GM12873 (cell line): ENCODE results near the gene BMP6.

Source experiments
- TF ChIP-seq, protein P1 (sequence below): IDR thresholded peaks from 2 replicates; pipeline ENCODE4 v1.5.1; 2012; ENCODE audit warnings: low read depth, mild to moderate bottlenecking, moderate library complexity, low read length, control low read depth; ENCODE audit not compliant: insufficient read depth; ENCODE audit errors: missing control alignments

Gene BMP6

DNA sequence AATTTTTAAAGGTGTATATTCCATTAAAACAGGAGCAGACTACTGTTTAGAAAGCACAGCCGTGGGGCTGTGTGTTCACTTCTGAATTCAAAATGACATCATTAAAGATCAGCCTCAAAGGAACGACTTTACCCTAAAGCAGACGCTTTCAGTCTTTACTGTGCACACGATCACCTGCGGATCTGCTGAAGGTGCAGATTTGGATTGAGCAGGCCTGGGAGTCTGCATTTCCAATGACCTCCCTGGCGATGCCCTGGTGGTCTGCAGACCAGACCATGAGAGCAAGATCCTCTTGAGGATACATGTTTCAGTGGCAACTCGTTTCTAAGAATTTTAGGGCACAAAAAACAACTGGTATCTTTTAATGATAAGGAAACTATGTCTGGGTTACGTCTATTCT lies 157.5 kb downstream of the BMP6 start:
- TF ChIP-seq, protein P1, sequence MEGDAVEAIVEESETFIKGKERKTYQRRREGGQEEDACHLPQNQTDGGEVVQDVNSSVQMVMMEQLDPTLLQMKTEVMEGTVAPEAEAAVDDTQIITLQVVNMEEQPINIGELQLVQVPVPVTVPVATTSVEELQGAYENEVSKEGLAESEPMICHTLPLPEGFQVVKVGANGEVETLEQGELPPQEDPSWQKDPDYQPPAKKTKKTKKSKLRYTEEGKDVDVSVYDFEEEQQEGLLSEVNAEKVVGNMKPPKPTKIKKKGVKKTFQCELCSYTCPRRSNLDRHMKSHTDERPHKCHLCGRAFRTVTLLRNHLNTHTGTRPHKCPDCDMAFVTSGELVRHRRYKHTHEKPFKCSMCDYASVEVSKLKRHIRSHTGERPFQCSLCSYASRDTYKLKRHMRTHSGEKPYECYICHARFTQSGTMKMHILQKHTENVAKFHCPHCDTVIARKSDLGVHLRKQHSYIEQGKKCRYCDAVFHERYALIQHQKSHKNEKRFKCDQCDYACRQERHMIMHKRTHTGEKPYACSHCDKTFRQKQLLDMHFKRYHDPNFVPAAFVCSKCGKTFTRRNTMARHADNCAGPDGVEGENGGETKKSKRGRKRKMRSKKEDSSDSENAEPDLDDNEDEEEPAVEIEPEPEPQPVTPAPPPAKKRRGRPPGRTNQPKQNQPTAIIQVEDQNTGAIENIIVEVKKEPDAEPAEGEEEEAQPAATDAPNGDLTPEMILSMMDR: no peak

DNA sequence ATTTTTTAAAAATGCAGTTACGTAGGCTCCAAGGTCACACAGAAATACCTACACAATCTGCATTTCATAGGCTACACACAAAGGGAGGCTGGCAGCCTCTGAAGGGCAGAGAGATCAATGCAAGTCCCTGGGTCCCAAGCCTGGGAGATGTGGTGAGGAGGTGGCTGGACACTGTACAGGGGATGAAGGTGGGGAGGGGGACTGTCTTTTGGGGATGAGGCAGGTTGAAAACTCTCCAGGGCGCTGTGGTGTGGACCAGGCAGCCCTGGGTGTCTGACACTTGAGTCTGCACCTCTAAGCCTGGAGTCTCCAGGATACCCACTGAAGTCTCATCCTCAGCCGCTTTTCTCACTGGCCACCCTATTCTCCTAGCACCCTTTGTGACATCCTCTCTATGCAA lies 160.2 kb downstream of the BMP6 start:
- TF ChIP-seq, protein P1: no peak

DNA sequence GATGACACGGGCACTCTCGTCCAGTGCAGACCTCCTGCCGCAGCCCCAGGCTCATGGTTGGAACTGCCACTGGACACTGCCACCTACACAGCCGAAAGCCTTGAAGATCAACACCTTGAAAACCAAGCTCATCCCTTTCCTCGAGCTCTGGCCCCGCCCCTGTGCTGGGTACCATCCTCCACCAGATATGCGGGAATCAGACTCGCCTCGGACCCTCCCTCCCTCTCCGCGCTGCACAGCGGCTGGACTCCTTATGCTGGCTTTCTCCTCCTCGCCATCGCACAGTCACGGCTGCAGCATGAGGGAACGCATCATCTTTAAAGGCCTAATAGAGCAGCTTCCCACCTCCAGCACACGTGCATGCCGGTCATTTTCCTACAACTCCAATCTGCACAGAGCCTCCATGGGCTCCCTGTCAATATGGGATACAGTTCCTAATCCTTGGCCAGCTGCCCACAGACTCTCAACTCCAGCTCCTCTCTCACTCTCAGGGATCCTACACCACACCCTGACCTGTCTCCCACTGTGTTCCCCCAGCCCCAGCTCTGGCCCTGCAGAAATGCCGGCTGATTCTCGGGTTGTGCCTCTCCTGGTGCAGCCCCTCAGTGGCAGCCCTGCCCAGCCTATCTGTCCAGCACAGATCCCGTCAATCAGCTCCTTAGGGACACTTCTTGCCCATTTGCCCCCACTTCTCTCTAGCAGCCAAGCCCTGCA lies 161.5 kb downstream of the BMP6 start:
- TF ChIP-seq, protein P1: no peak

DNA sequence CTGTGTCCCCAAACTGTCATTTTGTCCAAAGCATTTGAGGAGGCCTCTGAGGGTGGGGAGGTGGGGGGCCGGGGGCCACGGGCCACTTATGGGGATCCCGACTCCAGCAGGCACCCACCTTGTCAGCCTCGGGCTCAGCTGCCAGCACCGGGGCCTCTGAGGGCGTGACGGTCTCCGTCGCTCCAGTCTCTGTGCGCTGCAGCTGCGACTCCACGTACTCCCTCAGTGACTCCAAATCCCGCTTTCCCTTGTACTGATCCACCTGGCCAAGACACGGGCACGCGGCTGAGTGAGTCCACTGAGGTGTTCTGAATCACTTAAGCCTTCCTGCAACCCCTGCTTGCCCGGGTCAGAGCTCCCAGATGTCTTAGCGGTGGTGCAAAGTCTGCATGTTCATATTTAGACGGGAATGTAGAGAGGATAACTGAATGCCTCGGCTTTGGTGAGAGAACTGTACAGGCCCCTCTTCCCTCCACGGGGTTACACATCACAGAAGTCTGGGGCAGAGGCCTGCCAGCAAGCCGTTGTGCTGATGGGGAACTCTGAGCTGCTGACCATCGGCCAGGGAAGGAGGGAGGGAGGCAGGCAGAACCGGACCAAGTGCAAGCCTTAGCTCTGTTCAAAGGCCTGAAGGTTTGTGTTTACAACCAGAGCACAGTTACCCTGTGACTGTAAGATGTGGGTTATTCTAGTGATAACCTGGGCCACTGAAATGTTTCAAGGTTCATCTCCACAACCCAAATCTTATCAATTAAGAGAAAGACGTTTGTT lies 162.9 kb downstream of the BMP6 start:
- TF ChIP-seq, protein P1: no peak

DNA sequence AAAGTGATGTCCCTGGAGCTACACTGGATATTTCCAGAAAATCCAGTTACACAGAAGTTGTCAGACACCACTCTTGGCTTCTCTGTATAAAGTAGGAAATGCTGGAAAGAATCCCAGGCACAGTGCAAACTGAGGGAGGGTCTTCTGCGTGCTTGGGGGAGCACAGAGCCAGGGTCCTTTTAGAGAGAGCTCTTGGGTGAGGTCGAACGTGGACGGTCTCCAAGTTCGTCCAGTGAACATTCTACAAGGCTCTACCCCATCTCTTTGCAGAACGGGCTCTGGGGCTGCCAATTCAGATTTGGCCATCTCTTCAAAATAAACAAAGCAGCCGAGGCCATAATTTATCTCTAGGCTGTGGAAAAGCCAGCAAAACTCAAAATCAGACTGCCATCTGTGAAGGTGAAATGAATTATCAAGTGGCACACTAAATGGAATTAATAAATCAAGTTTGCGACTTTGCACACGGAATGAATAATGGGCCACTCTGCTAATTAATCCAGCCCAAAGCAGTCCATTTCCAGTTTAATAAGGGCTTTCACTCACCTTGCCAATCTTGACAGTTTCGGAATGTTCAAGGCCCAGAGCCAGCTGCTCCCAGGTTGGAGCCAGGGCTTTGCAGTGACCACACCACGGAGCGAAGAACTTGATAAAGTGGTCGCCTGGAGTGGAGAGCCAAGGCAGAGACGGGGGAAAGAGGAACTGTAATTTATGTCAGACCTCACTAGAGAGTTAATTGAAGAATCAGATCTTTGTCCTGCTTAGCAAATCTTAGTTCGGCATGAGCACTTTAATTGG lies 165.4 kb downstream of the BMP6 start:
- TF ChIP-seq, protein P1: no peak

DNA sequence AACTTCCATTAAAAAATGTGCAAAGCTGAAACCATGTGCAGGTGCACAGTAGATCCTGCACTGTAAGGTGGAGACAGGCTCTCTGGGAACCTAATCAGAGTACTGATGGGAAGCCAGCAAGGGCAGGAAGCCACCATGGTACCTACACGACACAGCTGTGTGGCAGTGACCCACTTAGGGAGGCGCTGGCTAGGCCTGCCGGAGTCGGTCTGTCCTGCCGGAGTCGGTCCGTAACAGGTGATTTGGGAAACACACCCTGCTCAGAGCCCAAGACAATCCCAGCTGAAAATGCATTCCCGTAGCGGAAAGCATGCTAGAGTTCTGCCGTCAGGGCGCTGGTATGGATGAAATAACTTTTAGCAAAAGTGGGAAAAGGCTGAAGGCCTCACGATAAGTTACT lies 167.4 kb downstream of the BMP6 start:
- TF ChIP-seq, protein P1: no peak
